Keratinocyte (primary cell): ENCODE measurements around the gene FBXL17.

Source experiments
- CTCF ChIP-seq, 3 experiments: IDR thresholded peaks in 1 of 3; conservative IDR thresholded peaks in 1 of 3; optimal IDR thresholded peaks in 1 of 3; 2 replicates in 2 of 3; 3 replicates in 1 of 3; pipeline versions ENCODE3 to v1.5.1; 2011; ENCODE audit warnings: low read length in 3 of 3, mild to moderate bottlenecking in 3 of 3, moderate library complexity in 2 of 3, control low read depth in 1 of 3, inconsistent platforms in 1 of 3; ENCODE audit not compliant: insufficient read depth in 2 of 3; ENCODE audit errors: extremely low read depth in 1 of 3
- EZH2 ChIP-seq: IDR thresholded peaks from one replicate; pipeline ENCODE4 v1.6.1; 2012; ENCODE audit warnings: inconsistent platforms, mild to moderate bottlenecking, low read length, moderate library complexity

GRCh38 chr5:108220834-108221233, 161.1 kb downstream of the FBXL17 start:
- no peak for TF ChIP-seq CTCF (optimal IDR thresholded peaks at IDR 0.05 in 1 of 3, IDR thresholded peaks at IDR 0.05 in 1 of 3, conservative IDR thresholded peaks at IDR 0.05 in 1 of 3; ENCODE audit: extremely low read depth in 1 of 3, insufficient read depth in 2 of 3, low read length in 3 of 3)
- TF ChIP-seq EZH2 = no peak
